ENCODE data around the gene MRPL52.
"Not testable (repeated sequence)": the region's sequence is repeated elsewhere in the genome, so short reads cannot be mapped to it uniquely, and the experiment has no call there.

The MRPL52 gene

DNA sequence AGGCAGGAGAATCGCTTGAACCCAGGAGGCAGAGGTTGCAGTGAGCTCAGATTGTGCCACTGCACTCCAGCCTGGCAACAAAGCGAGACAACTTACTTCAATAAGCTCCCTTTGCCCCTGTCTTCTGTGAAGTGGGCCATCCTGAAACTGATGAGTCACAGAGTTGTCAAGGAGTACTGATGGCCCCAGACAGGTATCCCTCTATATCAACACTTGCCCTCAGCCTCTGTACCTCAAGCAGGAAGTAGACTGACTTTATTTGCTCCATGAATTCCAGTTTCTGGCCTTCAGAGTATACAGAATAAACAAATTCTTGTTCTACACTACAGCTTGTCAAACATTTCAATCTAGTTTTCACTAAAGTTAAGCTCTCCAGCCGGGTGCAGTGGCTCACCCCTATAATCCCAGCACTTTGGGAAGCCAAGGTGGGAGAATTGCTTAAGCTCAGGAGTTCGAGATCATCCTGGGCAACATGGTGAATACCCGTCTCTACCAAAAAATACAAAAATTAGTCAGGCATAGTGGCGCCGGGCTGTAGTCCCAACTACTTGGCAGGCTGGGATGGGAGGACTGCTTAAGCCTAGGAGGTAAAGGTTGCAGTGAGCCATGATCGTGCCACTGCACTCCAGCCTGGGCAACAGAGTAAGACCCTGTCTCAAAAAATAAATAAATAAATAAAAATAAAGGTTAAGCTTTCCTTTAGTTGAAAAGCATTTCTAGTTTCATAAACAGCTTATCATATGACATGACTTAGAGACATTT, 25.5 kb downstream of the MRPL52 start:
- no peak for DNase-seq (ENCODE audit: low spot score)

DNA sequence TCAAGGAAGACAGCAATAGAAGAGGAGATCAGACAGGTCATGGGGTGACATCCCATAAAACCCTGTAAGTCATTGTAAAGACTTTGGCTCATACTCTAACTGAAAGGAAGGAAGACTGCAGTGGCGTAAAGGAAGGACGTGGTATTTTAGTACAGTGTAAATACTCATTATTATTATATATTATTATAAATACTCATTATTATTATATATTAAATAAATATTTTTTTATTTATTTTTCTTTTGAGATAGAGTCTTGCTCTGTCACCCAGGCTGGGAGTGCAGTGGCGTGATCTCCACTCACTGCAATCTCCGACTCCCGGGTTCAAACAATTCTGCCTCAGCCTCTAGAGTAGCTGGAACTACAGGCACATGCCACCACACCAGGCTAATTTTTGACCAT, 26.7 kb downstream of the MRPL52 start:
- no peak for DNase-seq (ENCODE audit: low spot score)

DNA sequence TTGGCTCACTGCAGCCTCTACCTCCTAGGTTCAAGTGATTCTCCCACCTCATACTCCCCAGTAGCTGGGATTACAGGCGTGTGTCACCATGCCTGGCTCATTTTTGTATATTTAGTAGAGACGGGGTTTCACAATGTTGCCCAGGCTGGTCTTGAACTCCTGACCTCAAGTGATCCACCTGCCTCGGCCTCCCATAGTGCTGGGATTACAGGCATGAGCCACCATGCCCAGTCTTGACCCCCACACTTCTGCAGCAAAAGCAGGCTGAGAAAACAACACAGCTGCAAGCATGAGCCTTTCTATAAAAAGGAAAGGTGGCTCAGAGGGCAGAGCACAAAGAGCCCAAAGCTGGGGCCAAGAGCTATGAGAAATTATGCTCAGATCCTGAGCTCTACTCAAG, 30.7 kb downstream of the MRPL52 start:
- DNase-seq (ENCODE audit: low spot score), result not testable (repeated sequence)

DNA sequence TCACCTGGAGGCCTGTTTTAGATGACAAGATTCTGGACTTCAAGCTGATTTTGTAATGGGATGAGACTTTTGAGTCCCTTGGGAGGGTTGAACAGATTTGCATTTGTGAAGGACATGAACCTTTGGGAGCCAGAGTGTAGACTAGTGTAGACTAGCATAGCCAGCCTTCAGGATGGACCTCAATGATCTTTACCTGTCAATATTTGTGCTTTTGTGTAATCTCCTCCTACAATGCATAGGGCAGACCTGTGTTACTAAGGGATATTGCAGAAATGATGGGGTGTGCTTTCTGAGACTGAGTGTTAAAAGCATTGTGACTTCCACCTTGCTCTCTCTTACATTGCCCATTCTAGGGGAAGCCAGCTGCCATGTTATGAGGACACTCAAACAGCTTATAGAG, 32.0 kb downstream of the MRPL52 start:
- no peak for DNase-seq (ENCODE audit: low spot score)

DNA sequence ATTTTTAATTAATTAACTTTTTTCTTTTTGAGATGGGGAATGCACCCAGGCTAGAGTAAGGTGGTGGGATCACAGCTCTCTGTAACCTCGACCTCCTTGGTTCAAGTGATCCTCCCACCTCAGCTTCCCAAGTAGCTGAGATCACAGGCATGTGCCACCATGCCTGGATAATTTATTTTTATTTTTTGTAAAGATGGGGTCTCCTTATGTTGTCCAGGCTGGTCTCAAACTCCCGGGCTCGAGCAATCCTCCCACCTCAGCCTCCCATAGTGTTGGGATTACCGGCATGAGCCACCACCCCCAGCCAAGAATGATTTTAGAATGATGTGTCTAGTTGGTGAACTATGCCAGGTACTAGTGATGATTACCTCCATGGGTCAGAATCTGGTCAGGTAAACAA, 35.3 kb downstream of the MRPL52 start:
- DNase-seq (ENCODE audit: low spot score), result no peak

DNA sequence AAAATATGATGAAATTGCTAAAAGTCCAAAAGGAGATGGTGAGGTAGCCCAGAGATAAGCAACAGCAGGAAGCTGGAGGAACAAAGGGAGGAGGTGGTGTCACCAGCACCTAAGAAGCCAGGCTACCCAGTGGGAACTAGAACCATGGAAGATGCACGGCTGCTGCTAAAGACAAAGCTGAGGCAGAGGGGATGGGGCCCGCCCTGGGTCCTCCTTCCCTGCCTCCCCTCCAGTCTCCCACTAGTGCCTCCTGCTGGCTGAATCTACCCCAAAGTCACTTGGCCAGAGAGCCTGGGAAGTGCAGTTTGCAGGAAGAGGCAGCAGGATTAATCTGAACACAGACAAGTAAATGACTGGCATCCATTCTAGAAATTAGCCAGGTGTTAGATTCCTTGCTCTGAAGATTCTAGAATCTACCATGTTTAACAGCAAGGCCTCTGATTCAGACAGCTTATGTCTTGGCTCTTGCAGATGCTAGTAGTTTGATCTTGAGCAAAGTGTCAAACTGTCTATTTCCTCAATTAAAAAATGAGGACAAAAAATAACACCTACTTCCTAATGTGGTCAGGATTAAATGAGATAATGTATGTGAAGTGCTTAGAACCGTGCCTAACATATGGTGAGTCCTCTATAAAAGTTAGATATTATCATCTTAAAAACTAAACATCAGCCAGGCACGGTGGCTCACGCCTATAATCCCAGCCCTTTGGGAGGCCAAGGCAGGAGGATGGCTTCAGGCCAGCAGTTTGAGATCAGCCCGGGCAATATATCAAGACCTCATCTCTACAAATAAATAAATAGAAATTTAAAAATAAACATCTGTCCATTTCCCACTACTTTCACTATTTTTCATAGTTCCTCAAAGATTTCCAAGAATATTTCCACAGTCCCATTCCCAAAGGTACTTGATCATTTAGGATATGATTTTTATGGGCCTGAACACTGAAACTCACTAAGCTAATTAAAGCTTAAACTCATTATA, 36.0 kb downstream of the MRPL52 start:
- no peak for DNase-seq (ENCODE audit: low spot score)

DNA sequence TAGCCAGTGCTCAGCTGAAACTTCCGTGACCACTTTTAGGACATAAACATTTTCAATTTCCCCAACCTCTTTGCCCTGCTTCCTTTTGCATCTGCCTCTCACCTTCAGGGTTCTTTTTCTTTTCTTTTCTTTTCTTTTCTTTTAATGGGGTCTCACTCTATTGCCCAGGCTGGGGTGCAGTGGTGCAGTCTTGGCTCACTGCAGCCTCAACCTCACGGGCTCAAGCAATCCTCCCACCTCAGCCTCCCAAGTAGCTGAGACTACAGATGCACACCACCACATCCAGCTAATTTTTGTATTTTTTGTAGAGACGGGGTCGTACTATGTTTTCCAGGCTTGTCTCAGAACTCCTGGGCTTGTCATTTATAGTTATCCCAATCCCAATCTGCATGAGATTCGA, 37.2 kb downstream of the MRPL52 start:
- no peak for DNase-seq (ENCODE audit: low spot score)

DNA sequence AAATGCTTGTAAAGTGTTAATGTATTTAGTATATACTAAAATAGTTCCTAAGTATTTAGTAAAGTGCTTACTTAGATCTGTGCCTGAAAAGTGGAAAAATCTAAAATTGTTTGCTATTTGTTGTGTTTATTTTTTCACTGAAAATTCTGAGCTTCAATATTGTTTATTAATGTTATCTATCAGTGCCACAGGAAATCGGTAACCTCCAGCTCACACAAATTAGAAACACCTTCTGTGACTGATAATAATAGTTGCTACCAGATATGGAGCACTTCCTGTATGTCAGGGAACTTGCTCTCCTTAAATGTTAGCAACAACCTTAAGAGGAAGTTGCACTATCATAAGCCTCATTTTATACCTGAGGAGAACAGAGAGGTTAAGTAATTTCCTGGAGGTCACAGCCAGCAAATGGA, 41.1 kb downstream of the MRPL52 start:
- no peak for DNase-seq (ENCODE audit: low spot score)

DNA sequence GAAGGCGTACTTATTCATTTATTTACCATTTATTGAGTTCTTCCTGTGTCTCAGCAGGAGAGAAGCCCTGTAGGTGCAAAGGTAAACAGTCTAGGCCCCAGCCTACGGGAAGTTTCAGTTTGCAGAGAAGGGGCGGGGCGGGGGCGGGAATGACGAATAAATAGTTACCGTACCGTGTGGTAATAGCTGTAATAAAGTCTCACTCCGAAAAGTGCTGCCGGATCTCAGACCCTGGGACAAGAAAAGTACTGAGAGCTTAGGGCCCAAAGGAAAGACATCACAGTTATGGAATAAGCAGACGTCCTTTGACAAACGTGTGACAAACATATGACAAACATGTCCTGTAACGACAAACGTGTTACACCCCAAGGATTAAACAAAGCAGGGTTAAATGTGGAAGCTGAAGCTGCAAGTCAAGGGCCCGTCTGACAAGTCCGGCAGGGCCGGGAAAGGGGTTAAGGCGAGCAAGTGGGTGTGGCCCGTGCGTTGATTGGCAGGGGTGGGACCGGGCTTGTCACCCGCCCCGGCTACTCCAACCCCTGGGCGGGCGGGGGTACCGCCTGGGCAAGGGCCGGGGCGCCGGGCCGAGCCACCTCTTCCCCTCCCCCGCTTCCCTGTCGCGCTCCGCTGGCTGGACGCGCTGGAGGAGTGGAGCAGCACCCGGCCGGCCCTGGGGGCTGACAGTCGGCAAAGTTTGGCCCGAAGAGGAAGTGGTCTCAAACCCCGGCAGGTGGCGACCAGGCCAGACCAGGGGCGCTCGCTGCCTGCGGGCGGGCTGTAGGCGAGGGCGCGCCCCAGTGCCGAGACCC, 41.7 kb downstream of the MRPL52 start, which contains the start of gene LRP10:
LRP10 (plus strand) TSS at position 517 of the 809 bp plus-strand sequence. CDS start 564 bp downstream, outside the sequence.
- DNase-seq (ENCODE audit: low spot score), result peak; percentile 89

DNA sequence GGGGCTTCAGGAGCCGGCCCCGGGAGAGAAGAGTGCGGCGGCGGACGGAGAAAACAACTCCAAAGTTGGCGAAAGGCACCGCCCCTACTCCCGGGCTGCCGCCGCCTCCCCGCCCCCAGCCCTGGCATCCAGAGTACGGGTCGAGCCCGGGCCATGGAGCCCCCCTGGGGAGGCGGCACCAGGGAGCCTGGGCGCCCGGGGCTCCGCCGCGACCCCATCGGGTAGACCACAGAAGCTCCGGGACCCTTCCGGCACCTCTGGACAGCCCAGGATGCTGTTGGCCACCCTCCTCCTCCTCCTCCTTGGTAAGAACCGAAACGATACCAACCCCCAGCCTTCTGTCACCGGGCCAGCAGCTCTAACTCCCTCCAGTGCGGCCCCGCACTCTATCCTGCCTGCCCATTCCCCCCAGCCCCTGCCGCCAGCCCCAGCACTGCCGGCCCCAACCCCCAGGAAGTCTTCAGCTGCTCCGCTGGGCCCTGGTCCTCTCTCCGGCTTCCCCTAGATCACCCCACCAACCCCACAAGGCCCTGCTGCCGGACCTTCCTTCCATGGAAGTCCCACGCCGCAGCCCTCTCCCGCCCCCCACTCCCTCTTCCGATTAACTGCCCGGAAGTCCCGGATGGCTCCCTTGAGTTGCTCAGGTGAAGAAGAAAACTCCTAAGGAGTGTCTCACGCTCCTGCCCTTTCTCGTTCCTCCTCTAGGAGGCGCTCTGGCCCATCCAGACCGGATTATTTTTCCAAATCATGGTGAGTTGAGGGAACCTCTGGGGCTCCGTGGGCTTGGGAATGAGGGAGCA, 42.5 kb downstream of the MRPL52 start:
- DNase-seq (ENCODE audit: low spot score), result peak; percentile 71

DNA sequence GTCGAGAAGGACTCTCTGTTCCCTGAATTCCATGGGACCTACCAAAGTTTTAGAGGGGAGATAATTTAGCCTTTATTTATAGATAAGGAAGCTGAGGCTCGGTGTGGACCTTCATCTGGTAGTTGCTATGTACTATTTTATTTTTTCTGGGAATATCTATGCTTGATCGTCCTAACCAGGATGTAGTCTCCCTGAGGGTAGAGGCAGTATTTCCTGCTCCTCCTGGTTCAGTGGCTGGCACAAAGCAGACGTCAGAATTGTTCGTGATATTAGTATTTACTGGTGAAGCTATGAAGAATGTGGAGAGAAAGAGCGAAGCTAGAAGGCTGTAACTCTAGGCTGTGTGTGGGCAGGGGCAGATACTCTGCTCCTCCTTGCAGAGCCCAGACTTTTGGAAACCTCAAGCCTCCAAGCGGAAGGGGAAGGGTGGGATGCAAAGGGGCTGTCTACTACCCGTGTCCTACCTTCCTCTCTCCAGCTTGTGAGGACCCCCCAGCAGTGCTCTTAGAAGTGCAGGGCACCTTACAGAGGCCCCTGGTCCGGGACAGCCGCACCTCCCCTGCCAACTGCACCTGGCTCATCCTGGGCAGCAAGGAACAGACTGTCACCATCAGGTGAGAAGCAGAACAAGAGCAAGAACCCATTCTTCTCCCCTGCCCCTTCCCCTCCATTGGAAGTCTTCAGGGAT, 43.3 kb downstream of the MRPL52 start:
- DNase-seq (ENCODE audit: low spot score), result no peak

DNA sequence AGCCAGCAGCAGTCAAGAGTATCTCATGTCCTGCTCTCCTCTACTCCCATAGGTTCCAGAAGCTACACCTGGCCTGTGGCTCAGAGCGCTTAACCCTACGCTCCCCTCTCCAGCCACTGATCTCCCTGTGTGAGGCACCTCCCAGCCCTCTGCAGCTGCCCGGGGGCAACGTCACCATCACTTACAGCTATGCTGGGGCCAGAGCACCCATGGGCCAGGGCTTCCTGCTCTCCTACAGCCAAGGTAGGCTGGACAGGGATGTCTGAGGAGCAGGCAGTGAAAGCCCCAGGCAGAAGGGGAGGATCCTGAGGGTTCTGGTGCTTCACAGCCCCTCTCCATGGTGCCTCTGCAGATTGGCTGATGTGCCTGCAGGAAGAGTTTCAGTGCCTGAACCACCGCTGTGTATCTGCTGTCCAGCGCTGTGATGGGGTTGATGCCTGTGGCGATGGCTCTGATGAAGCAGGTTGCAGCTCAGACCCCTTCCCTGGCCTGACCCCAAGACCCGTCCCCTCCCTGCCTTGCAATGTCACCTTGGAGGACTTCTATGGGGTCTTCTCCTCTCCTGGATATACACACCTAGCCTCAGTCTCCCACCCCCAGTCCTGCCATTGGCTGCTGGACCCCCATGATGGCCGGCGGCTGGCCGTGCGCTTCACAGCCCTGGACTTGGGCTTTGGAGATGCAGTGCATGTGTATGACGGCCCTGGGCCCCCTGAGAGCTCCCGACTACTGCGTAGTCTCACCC, 45.5 kb downstream of the MRPL52 start:
- no peak for DNase-seq (ENCODE audit: low spot score)

DNA sequence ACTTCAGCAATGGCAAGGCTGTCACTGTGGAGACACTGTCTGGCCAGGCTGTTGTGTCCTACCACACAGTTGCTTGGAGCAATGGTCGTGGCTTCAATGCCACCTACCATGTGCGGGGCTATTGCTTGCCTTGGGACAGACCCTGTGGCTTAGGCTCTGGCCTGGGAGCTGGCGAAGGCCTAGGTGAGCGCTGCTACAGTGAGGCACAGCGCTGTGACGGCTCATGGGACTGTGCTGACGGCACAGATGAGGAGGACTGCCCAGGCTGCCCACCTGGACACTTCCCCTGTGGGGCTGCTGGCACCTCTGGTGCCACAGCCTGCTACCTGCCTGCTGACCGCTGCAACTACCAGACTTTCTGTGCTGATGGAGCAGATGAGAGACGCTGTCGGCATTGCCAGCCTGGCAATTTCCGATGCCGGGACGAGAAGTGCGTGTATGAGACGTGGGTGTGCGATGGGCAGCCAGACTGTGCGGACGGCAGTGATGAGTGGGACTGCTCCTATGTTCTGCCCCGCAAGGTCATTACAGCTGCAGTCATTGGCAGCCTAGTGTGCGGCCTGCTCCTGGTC, 46.1 kb downstream of the MRPL52 start:
- DNase-seq (ENCODE audit: low spot score), result no peak

DNA sequence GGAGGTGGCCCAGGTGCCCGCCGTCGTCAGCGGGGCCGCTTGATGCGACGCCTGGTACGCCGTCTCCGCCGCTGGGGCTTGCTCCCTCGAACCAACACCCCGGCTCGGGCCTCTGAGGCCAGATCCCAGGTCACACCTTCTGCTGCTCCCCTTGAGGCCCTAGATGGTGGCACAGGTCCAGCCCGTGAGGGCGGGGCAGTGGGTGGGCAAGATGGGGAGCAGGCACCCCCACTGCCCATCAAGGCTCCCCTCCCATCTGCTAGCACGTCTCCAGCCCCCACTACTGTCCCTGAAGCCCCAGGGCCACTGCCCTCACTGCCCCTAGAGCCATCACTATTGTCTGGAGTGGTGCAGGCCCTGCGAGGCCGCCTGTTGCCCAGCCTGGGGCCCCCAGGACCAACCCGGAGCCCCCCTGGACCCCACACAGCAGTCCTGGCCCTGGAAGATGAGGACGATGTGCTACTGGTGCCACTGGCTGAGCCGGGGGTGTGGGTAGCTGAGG, 47.4 kb downstream of the MRPL52 start:
- no peak for DNase-seq (ENCODE audit: low spot score)

DNA sequence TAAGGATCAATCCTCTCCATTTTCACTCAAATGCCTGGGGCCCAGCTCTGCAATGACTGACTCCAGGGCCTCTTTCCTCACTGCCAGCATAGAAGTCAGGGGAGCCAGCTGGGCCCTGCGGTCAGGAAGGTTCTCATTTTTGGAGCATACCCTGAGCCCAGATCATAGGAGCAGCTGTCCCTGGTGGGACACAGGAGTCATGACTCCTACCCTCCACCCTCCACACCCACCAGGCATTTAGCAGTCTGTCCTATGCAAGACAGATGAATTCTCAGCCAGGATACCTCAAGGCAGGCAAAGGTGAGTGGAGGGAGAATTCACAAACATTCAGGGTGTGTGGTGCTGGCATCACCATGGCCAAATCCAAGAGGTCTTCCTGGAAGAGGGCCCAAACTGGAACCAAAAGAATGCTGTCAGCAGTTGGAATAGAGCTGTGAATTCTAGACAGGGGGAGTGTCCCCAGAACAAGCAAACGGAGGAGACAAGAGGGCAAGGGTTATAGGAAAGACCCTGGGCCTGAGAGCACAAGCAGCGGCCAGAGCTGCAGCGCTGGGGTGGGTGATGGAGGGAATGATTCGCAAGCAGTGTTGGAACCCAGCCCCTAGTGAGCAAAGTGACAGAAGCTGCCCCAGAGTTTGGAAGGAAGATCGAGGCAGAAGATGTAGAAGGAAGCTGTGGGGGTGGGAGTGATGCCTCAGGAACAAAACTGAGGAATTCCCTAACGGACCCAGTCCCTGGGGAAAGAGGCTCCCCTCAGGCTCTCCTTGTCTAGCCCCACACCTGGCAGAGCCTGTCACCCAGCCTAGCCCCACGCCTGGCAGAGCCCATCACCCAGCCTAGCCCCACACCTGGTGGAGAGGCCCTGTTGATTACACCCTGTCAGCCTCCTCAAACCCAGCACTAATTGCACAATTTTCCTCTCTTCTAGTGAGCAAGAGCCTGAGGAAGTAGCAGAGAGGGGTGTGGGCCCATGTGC, 48.9 kb downstream of the MRPL52 start:
- DNase-seq (ENCODE audit: low spot score), result no peak

DNA sequence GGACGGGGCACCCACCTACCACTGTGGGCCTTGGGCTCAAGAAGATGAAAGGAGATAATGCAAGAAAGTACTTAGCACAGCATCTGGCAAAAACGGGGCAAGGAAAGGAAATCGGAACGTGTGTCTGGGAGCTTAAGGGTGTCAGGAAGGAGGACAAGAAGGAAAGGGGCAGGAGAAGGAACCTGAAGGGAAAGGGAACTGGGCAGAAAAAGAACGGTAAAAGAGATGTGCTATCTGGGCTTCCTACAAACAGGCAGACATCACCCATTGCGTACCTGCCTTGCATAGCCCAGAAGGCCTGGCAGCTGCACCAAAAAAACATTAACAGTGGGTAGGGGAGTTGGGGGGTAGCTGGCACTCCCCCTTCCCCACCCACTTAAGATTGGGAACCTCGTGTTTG, 52.4 kb downstream of the MRPL52 start:
- DNase-seq (ENCODE audit: low spot score), result no peak

DNA sequence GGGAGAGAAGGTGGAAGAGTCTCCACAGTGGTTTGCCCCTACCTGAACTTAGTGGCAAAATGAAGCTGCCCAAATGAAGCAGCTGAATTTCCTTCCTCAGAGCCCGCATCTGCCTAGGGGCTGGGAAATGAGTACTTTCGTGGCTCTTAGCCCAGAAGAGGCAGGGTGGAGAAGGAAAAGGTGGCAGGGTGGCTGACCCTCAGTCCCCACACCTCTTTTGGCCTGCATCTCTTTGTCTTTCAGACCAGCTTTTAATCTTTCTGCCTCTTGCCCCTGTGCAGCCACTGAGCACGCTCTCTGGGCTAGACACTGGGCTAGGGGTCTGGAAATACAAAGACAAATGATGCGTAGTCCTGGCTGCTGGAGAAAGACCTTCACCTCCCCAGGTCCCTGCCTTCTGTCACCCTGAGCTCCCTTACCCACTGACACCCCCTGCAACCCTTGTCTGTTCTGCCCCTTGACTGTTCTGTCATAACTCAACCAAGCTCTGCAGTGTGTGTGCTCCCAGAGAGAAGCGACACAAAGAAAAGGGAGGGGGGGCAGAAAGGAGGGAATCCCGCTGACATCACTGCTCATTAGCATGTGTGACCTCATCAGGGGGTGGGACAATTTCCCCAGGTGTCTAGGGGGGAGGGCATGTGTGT, 53.0 kb downstream of the MRPL52 start:
- no peak for DNase-seq (ENCODE audit: low spot score)

All from germinal center (tissue), 1 donor.